Adrenal gland (tissue), 12 donors: ENCODE measurements around the gene UTF1. TPM values are rescaled to one million over a fixed set of nuclear protein-coding genes. Genes with fewer than 3 reads are reported as not detected.

Experiments used
- DNase-seq, 7 donors: peaks; one replicate each; pipeline ENCODE4 v3.0.0-alpha.2; 2019 to 2020
- H3K27ac ChIP-seq, 5 donors: fragments of 200-600 bp; sonication (generic) in 4 of 5; 1 replicate in 3 of 5; 2 replicates in 2 of 5; pipeline versions ENCODE4 v1.5.1 to v1.8.0; 2016 to 2020; ENCODE audit warnings: mild to moderate bottlenecking in 1 of 5
- H3K27me3 ChIP-seq: fragments of 200-600 bp; 2 replicates; pipeline ENCODE4 v1.8.0; 2021
- H3K36me3 ChIP-seq, 2 donors: fragments of 200-600 bp; replicated peaks in 1 of 2; 1 replicate in 1 of 2; 2 replicates in 1 of 2; pipeline versions ENCODE4 v1.5.1 to v1.8.0; 2018 to 2022
- H3K4me1 ChIP-seq, 2 donors: fragments of 200-600 bp; replicated peaks in 1 of 2; 1 replicate in 1 of 2; 2 replicates in 1 of 2; pipeline versions ENCODE4 v1.5.1 to v1.8.0; 2018 to 2021
- H3K4me3 ChIP-seq, 4 donors: fragments of 200-600 bp; sonication (generic) in 3 of 4; one replicate each; pipeline ENCODE4 v1.5.1; 2016 to 2018
- H3K9me3 ChIP-seq, 3 donors: fragments of 200-600 bp; sonication (generic) in 1 of 3; replicated peaks in 1 of 3; 1 replicate in 2 of 3; 2 replicates in 1 of 3; pipeline versions ENCODE4 v1.5.1 to v1.8.0; 2016 to 2021
- POLR2A ChIP-seq, 2 donors: fragments of 450-650 bp; IDR thresholded peaks; one replicate each; pipeline ENCODE4 v1.6.1; 2017; ENCODE audit warnings: antibody characterized with exemption in 2 of 2, mild to moderate bottlenecking in 2 of 2, moderate library complexity in 1 of 2
- WGBS, 4 donors: extraction: QIAGEN DNeasy Blood & Tissue Kit in 2 of 4; methylation state at CpG; one replicate each; pipeline versions ENCODE4 v1.1.5 to v1.1.7; 2013 to 2017; 5-methylcytosine and 5-hydroxymethylcytosine counted together
- intact Hi-C, 2 donors: fragments of 100-400 bp; cut with DNase I; formaldehyde crosslinking; loops; one replicate each; pipeline versions ENCODE4 v1.14.1 to v1.15.0; 2022 to 2023
- polyA plus RNA-seq, 3 donors: library from polyadenylated mRNA; stranded (reverse); fragments of 200-250 nt in 2 of 3; fragments of 350-450 nt in 1 of 3; fragmentation: Illumina TruSeq in 1 of 3; extraction: RNeasy Lipid Tissue Mini Kit (QIAGEN cat#74804) in 1 of 3; gene quantifications; one replicate each; pipeline ENCODE4 v1.2.3, GENCODE V29; 2013 to 2014
- total RNA-seq, 9 donors: library from RNA; depleted of rRNA in 4 of 9; stranded (reverse); fragments of >200 nt in 4 of 9; fragments of 120-200 nt in 1 of 9; fragmentation: NEBNext Ultra II Directional in 1 of 9; extraction: Animal tissue kit (Norgen Biotek cat#: 25700) in 1 of 9; gene quantifications; one replicate each; pipeline versions ENCODE4 v1.1.0 to v1.2.4, GENCODE V29; 2013 to 2023
- TF ChIP-seq, protein P1 (sequence below), 6 experiments: fragments of 450-650 bp in 4 of 6; fragments of 200-600 bp in 2 of 6; sonication (generic) in 1 of 6; IDR thresholded peaks; 1 replicate in 5 of 6; 2 replicates in 1 of 6; pipeline versions ENCODE4 v1.5.1 to v1.8.0; 2016 to 2021; ENCODE audit warnings: antibody characterized with exemption in 6 of 6, mild to moderate bottlenecking in 2 of 6, moderate library complexity in 1 of 6
- donor health status: healthy with polysubstance abuse.
- donor health status: Bipolar disorder and iron deficiency.
- donor health status: DM: yes; HTN: yes; CAD: no.
- donor health status: DM: no; HTN: no; CAD: no.
- donor health status: DM: no; HTN: no; CAD: no.
- donor health status: DM: yes; HTN: yes; CAD: no.

The UTF1 gene
- total and polyA plus RNA-seq, 12 donors: 0.19 to 0.24 TPM; not detected in 10

DNA sequence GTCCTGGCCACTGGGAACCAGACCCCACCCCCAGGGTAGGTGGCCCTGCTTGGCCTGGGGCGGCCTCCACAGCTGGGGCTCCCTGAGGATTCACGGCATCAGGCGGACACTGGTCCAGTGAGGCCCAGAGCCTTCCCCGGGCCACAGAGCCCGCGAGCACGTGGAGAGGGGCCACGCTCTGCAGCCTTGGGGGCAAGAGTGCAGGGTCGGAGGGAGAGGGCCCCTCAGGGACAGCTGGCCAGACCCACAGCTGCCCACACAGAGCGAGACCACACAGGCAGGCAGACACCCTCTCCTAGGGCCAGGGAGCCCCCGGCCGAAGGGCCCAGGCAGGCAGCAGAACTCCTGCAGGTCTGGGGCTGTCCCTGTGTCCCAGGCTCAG lies 18.3 kb downstream of the UTF1 start:
- Histone ChIP-seq H3K27me3 (no peaks in the 10 kb centered on the region), H3K36me3 (no peaks in the 10 kb centered on the region), H3K4me3 (peak overlapping the region in 1 of 4 donors; percentile 58), H3K4me1 (peaks cover 34 to 40% of the 10 kb centered on the region in 2 donors), H3K9me3 (no peaks in the 10 kb centered on the region), H3K27ac (peak overlapping the region; percentile 90 to 97 (median 94))
- TF ChIP-seq POLR2A (IDR thresholded peaks at IDR 0.05): no peak
- TF ChIP-seq, protein P1, sequence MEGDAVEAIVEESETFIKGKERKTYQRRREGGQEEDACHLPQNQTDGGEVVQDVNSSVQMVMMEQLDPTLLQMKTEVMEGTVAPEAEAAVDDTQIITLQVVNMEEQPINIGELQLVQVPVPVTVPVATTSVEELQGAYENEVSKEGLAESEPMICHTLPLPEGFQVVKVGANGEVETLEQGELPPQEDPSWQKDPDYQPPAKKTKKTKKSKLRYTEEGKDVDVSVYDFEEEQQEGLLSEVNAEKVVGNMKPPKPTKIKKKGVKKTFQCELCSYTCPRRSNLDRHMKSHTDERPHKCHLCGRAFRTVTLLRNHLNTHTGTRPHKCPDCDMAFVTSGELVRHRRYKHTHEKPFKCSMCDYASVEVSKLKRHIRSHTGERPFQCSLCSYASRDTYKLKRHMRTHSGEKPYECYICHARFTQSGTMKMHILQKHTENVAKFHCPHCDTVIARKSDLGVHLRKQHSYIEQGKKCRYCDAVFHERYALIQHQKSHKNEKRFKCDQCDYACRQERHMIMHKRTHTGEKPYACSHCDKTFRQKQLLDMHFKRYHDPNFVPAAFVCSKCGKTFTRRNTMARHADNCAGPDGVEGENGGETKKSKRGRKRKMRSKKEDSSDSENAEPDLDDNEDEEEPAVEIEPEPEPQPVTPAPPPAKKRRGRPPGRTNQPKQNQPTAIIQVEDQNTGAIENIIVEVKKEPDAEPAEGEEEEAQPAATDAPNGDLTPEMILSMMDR (IDR thresholded peaks at IDR 0.05): no peak
- no peak for DNase-seq
- 40 to 64% (median 54%) methylated on average over 1 to 12 of the region's 12 CpGs for WGBS, 4 donors
- intact Hi-C loops: no loop called here

DNA sequence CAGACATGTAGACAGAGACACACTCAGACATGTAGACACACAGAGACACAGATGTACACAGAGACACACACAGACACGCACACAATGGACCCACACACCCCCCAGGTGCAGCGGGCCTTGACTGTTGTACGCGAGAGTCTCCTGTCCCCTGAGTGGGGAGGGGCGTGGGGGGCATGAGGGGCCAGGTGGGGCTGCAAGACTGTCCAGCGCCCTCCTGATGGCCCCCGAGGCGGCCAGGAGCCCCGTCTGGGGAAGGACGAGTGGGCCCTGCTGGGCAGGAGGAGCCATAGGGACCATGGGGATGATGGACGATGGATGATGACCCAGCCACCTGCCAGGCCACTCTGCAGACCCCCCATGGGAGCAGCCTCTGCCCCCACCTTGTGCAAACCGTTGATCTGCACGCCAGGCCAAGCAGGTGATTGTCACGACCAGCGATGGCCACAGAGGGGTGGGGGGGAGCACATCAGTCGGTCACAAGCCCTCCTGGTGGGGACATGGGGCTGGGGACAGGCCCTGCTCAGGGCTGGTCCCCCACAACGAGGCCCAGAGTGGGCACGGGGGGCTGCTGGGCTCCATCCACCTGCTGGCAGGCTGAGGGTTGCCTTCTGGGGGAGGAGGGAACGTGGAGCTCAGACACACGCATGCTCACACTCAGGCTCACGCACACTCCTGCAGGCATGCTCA lies 19.2 kb downstream of the UTF1 start:
- Histone ChIP-seq H3K36me3 (no peaks in the 10 kb centered on the region), H3K27ac (peak overlapping the region; percentile 90 to 97 (median 94)), H3K9me3 (no peaks in the 10 kb centered on the region), H3K4me3 (no peak overlapping the region), H3K27me3 (no peaks in the 10 kb centered on the region), H3K4me1 (peaks cover 43 to 48% of the 10 kb centered on the region in 2 donors)
- peak in 2 of 7 donors; percentile 35 to 50 for DNase-seq
- WGBS, 4 donors: 56 to 77% (median 66%) methylated on average over 6 to 21 of the region's 21 CpGs
- TF ChIP-seq, protein P1 (IDR thresholded peaks at IDR 0.05): peak in 2 of 6 experiments; percentile 14 to 19
- TF ChIP-seq POLR2A (IDR thresholded peaks at IDR 0.05): no peak
- intact Hi-C loops: no loop called here

- peak overlapping the region; percentile 90 to 97 (median 94) for H3K27ac ChIP-seq
- DNase-seq: peak; percentile 86 to 98 (median 94)
- H3K4me1 ChIP-seq: peaks cover 52 to 54% of the 10 kb centered on the region in 2 donors
- TF ChIP-seq, protein P1 (IDR thresholded peaks at IDR 0.05): no peak
- peak; percentile 16 to 92 for TF ChIP-seq POLR2A (IDR thresholded peaks at IDR 0.05)
- 30 to 36% (median 34%) methylated on average over 9 to 11 of the region's 11 CpGs for WGBS, 4 donors
- no peaks in the 10 kb centered on the region for H3K36me3 ChIP-seq
- peak overlapping the region in 1 of 4 donors; percentile 40 for H3K4me3 ChIP-seq
- H3K9me3 ChIP-seq: no peaks in the 10 kb centered on the region
- H3K27me3 ChIP-seq: no peaks in the 10 kb centered on the region
- intact Hi-C loops: no loop called here
Measured at GRCh38 chr10:133249975-133250754, 20.1 kb downstream of the UTF1 start.
